K562 (cell line): ENCODE results near the gene CDHR2. TPM values are rescaled to one million over a fixed set of nuclear protein-coding genes. Genes with fewer than 3 reads are reported as not detected.

Experiments used
- BACH1 ChIP-seq: fragments of 200-800 bp; sonication (Bioruptor generic); IDR thresholded peaks from 2 replicates; pipeline ENCODE4 v1.6.1; 2016; ENCODE audit warnings: missing genetic modification characterization, missing compliant biosample characterization
- ESRRB ChIP-seq: fragments of 250-450 bp; sonication (Bioruptor Pico); IDR thresholded peaks from 2 replicates; pipeline ENCODE4 v1.5.0; 2020; ENCODE audit warnings: mild to moderate bottlenecking, moderate library complexity, borderline replicate concordance
- MYNN ChIP-seq, 2 experiments: sonication (generic); formaldehyde crosslinking in 1 of 2; IDR thresholded peaks; 2 replicates each; pipeline versions ENCODE4 v1.5.0 to v1.6.1; 2016 to 2020; ENCODE audit warnings: antibody characterized with exemption in 1 of 2, missing genetic modification reagents in 1 of 2
- SIX5 ChIP-seq, 2 experiments: IDR thresholded peaks; 2 replicates each; pipeline ENCODE4 v1.6.1; 2011; ENCODE audit warnings: low read length in 2 of 2, borderline replicate concordance in 1 of 2, low read depth in 1 of 2, mild to moderate bottlenecking in 1 of 2, moderate library complexity in 1 of 2; ENCODE audit not compliant: insufficient read depth in 1 of 2
- TFAP4 ChIP-seq: sonication (generic); formaldehyde crosslinking; IDR thresholded peaks from 2 replicates; pipeline ENCODE4 v1.8.0; 2022; ENCODE audit warnings: missing genetic modification reagents, mild to moderate bottlenecking, moderate library complexity, borderline replicate concordance
- ZC3H8 ChIP-seq: fragments of 450-650 bp; IDR thresholded peaks from 2 replicates; pipeline ENCODE4 v1.6.1; 2017
- ZNF277 ChIP-seq: fragments of 250-450 bp; sonication (Bioruptor Pico); IDR thresholded peaks from 2 replicates; pipeline ENCODE4 v1.8.0; 2022; ENCODE audit warnings: inconsistent platforms, mild to moderate bottlenecking, moderate library complexity, borderline replicate concordance
- ZNF408 ChIP-seq: fragments of 250-450 bp; sonication (Bioruptor Pico); IDR thresholded peaks from 2 replicates; pipeline ENCODE4 v1.4.0; 2020; ENCODE audit warnings: low read depth, mild to moderate bottlenecking, moderate library complexity
- polyA plus RNA-seq, 8 experiments: library from polyadenylated mRNA; depleted of rRNA in 4 of 8; stranded (reverse) in 5 of 8; unstranded in 3 of 8; fragments of >200 nt; fragmentation: Nextera tagmentation in 2 of 8; fragmentation: Illumina TruSeq in 1 of 8; extraction: Ambion mirVana in 2 of 8; extraction: Trizol in 1 of 8; gene quantifications; 2 replicates each; pipeline versions ENCODE4 v1.2.1 to v1.2.3, GENCODE V29; 2011 to 2014; ENCODE audit warnings: inconsistent platforms in 1 of 8, missing spikeins in 1 of 8
- total RNA-seq, 7 experiments: library from RNA; depleted of rRNA in 6 of 7; stranded (reverse); fragments of >200 nt in 6 of 7; fragmentation: Illumina TruSeq in 2 of 7; extraction: Trizol in 2 of 7; gene quantifications; 2 replicates each; pipeline versions ENCODE4 v1.2.1 to v1.2.3, GENCODE V29; 2011 to 2021; ENCODE audit warnings: low replicate concordance in 1 of 7
- TF ChIP-seq, protein P1 (sequence below), 2 experiments: fragments of 450-650 bp in 1 of 2; sonication (generic) in 1 of 2; formaldehyde crosslinking in 1 of 2; IDR thresholded peaks; 2 replicates each; pipeline versions ENCODE4 v1.7.1 to v1.9.0; 2016 to 2022; ENCODE audit warnings: inconsistent platforms in 1 of 2, mild to moderate bottlenecking in 1 of 2, missing genetic modification reagents in 1 of 2
- TF ChIP-seq, protein P2 (sequence below), 2 experiments: fragments of 450-650 bp in 1 of 2; sonication (generic) in 1 of 2; formaldehyde crosslinking in 1 of 2; IDR thresholded peaks in 1 of 2; conservative IDR thresholded peaks in 1 of 2; 2 replicates each; pipeline versions ENCODE4 v1.6.1 to v1.8.1; 2016 to 2023; ENCODE audit warnings: mild to moderate bottlenecking in 2 of 2, moderate library complexity in 2 of 2, inconsistent platforms in 1 of 2, missing genetic modification reagents in 1 of 2

The CDHR2 gene
- total and polyA plus RNA-seq, 9 of the 15 experiments (the other 6 are each of a cell fraction or from before 2014, with no cell fraction given) = 0.01 to 0.62 (median 0.09) TPM; not detected in 2

DNA sequence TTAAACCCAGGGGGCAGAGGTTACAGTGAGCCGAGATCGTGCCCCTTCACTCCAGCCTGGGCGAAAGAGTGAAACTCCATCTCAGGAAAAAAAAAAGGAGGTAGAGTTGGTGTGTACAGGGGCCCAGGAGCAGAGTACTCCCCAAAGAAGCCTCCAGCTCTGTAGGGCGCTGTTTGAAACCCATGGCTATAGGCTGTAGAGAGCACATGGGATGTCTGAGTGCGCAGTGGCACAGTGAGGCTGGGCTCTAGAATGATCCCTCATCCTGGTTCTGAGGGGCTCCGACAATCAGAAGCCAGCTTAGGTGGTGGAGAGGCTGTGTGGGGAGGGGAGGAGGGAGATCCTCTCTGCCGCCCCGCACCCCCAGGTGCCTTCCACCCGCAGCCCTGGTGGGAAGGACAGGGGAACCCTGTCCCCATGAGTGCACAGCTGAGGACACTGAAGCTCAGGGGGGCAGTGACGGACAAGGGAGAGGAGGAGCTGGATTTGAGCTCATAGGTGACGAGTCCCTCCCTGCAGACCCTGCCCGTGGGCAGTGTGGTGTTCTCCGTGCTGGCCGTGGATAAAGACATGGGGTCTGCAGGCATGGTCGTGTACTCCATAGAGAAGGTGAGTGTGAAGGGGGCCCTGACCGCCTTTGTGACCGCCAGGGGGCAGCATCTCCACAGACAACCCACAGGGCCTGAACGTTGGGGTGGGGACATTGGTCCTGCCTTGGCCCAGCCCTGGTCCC is 24.6 kb downstream of the CDHR2 start (continued):
- TF ChIP-seq, protein P1, sequence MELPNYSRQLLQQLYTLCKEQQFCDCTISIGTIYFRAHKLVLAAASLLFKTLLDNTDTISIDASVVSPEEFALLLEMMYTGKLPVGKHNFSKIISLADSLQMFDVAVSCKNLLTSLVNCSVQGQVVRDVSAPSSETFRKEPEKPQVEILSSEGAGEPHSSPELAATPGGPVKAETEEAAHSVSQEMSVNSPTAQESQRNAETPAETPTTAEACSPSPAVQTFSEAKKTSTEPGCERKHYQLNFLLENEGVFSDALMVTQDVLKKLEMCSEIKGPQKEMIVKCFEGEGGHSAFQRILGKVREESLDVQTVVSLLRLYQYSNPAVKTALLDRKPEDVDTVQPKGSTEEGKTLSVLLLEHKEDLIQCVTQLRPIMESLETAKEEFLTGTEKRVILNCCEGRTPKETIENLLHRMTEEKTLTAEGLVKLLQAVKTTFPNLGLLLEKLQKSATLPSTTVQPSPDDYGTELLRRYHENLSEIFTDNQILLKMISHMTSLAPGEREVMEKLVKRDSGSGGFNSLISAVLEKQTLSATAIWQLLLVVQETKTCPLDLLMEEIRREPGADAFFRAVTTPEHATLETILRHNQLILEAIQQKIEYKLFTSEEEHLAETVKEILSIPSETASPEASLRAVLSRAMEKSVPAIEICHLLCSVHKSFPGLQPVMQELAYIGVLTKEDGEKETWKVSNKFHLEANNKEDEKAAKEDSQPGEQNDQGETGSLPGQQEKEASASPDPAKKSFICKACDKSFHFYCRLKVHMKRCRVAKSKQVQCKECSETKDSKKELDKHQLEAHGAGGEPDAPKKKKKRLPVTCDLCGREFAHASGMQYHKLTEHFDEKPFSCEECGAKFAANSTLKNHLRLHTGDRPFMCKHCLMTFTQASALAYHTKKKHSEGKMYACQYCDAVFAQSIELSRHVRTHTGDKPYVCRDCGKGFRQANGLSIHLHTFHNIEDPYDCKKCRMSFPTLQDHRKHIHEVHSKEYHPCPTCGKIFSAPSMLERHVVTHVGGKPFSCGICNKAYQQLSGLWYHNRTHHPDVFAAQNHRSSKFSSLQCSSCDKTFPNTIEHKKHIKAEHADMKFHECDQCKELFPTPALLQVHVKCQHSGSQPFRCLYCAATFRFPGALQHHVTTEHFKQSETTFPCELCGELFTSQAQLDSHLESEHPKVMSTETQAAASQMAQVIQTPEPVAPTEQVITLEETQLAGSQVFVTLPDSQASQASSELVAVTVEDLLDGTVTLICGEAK (IDR thresholded peaks at IDR 0.05) = no peak
- TF ChIP-seq, protein P1 (CRISPR knock-in tag; IDR thresholded peaks at IDR 0.05) = no peak
- TF ChIP-seq ZNF408 (CRISPR knock-in tag) (no peak), ZC3H8 (no peak), BACH1 (tag) (no peak), TFAP4 (0 out of 2 replicates have a peak, but pooled peaks have one; percentile 35), MYNN (IDR thresholded peaks at IDR 0.05) (0 out of 2 replicates have a peak, but pooled peaks have one; percentile 14), MYNN (CRISPR knock-in tag; IDR thresholded peaks at IDR 0.05) (no peak), SIX5 (IDR thresholded peaks at IDR 0.05; ENCODE audit: borderline replicate concordance in 1 of 2, insufficient read depth in 1 of 2, low read depth in 1 of 2, low read length in 2 of 2) (no peak), ZNF277 (CRISPR knock-in tag) (no peak), ESRRB (CRISPR knock-in tag) (no peak)
- TF ChIP-seq, protein P2, sequence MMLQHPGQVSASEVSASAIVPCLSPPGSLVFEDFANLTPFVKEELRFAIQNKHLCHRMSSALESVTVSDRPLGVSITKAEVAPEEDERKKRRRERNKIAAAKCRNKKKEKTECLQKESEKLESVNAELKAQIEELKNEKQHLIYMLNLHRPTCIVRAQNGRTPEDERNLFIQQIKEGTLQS (IDR thresholded peaks at IDR 0.05) = no peak
- TF ChIP-seq, protein P2 (CRISPR knock-in tag; conservative IDR thresholded peaks at IDR 0.05) = no peak
